GM13977 (cell line): ENCODE results near the gene RFC4.

ENCODE experiments used
- DNase-seq: peaks from one replicate; pipeline ENCODE4 v3.0.0; 2012; ENCODE audit warnings: low spot score
- in situ Hi-C: fragments of 300-500 bp; cut with MboI; formaldehyde crosslinking; loops from one replicate; pipeline ENCODE4 v1.12.0; 2022; ENCODE audit warnings: low sequenced_read_pairs, low pct_unique_long_range_greater_than_20kb, mixed read lengths, inconsistent platforms; ENCODE audit not compliant: unreplicated experiment
- TF ChIP-seq, protein P1 (sequence below): IDR thresholded peaks from 2 replicates; pipeline ENCODE4 v1.5.1; 2012; ENCODE audit warnings: mild to moderate bottlenecking, control low read depth; ENCODE audit not compliant: insufficient read depth; ENCODE audit errors: extremely low read depth, missing control alignments

RFC4 gene

GRCh38 chr3:186782542-186783057, 23.7 kb downstream of the RFC4 start:
- TF ChIP-seq, protein P1, sequence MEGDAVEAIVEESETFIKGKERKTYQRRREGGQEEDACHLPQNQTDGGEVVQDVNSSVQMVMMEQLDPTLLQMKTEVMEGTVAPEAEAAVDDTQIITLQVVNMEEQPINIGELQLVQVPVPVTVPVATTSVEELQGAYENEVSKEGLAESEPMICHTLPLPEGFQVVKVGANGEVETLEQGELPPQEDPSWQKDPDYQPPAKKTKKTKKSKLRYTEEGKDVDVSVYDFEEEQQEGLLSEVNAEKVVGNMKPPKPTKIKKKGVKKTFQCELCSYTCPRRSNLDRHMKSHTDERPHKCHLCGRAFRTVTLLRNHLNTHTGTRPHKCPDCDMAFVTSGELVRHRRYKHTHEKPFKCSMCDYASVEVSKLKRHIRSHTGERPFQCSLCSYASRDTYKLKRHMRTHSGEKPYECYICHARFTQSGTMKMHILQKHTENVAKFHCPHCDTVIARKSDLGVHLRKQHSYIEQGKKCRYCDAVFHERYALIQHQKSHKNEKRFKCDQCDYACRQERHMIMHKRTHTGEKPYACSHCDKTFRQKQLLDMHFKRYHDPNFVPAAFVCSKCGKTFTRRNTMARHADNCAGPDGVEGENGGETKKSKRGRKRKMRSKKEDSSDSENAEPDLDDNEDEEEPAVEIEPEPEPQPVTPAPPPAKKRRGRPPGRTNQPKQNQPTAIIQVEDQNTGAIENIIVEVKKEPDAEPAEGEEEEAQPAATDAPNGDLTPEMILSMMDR: no peak
- peak; percentile 57 for DNase-seq

GRCh38 chr3:186779204-186779603, 27.1 kb downstream of the RFC4 start:
- in situ Hi-C loops: no loop called here
- TF ChIP-seq, protein P1: no peak
- no peak for DNase-seq

More at GRCh38 chr3:186782542-186783057, 23.7 kb downstream of the RFC4 start:
- in situ Hi-C loops: no loop called here

GRCh38 chr3:186775999-186776398, 30.3 kb downstream of the RFC4 start:
- TF ChIP-seq, protein P1: no peak
- in situ Hi-C loops: no loop called here
- DNase-seq: no peak

DNA sequence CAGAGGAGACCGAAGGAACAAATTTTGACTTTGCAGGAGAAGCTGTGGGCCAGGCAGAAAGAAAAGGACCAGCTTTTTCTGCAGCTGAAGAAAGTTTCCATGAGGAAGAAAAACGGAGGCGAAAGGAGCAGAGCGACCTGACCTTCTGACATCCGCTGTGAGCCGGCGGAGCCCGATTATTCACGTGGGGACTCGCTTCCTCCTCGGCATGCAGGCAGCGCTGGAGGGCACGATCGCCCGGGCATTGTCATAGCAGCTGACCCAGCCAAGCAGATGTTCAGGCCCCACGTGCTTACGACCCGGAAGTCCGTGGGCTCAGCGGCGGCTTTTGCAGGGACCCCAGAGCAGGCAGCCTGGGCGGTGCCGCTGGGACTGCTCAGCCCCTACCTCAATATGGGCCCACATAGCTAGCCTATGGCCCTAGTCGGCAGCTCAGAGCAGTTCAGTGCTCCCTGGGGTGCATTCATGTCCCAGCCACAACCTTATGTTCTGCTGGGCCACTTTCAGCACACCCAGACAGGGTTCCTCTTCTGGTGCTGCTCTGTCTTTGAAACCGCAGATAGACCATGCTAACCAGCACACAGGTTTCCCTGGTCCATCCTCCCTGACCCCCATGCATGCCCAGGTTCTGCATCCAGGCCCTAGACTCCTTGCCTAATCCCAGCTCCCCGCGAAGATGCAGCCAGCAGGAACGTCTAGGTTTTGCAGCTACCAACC, 33.4 kb downstream of the RFC4 start:
- TF ChIP-seq, protein P1: no peak
- in situ Hi-C loops: no loop called here
- peak; percentile 82 for DNase-seq

GRCh38 chr3:186772281-186772694, 34.0 kb downstream of the RFC4 start:
- no peak for DNase-seq
- TF ChIP-seq, protein P1: peak; percentile 8
- in situ Hi-C loops: no loop called here

DNA sequence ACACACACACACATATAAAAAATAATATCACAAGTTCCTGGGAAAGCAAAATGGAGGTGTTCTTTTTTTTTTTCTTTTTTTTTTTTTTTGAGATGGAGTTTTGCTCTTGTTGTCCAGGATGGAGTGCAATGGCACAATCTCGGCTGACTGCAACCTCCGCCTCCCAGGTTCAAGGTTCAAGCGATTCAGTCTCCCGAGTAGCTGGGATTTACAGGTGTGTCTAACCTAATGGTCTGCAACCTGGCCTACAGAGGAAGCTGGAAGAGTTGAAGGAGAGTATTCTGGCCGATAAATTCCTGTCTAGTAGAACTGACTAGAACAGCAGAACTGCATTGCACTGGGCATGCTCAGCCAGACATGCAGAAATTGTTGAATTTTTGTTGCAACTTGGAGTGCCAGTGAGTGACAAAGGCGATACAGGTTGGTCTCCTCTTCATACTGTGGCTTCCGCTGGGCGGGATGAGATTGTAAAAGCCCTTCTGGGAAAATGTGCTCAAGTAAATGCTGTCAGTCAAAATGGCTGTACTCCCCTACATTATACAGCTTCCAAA, 45.3 kb downstream of the RFC4 start:
- in situ Hi-C loops: no loop called here
- TF ChIP-seq, protein P1: no peak
- no peak for DNase-seq
